G401 (cell line): ENCODE data around the gene TMEM179. TPM values are rescaled to one million over a fixed set of nuclear protein-coding genes. Genes with fewer than 3 reads are reported as not detected.
"Not testable (repeated sequence)": the region's sequence is repeated elsewhere in the genome, so short reads cannot be mapped to it uniquely, and the experiment has no call there.

Source experiments
- DNase-seq: peaks from one replicate; pipeline ENCODE4 v3.0.0-alpha.2; 2015; ENCODE audit warnings: low spot score
- in situ Hi-C: cut with HindIII; loops from 2 replicates; pipeline ENCODE4 v1.10.0; 2016; ENCODE audit warnings: low sequenced_read_pairs, mixed read lengths
- total RNA-seq: library from RNA; depleted of rRNA; stranded (reverse); fragments of >200 nt; shearing (Covaris generic); gene quantifications from 2 replicates; pipeline ENCODE4 v1.2.3, GENCODE V29; 2014

The TMEM179 gene
- total RNA-seq, 1 experiment from 2014 or later = not detected

- DNase-seq = no peak
- in situ Hi-C loops = loop anchor here (5.0 to 10.0 kb wide), 2 partner anchors 36 to 427 kb away; no protein-coding TSS in a partner anchor
Observed at GRCh38 chr14:104591506-104592291, 12.9 kb downstream of the TMEM179 start.

- in situ Hi-C loops = loop anchor here (5.0 to 10.0 kb wide), 2 partner anchors 36 to 426 kb away; no protein-coding TSS in a partner anchor
- DNase-seq = no peak
Observed at GRCh38 chr14:104591031-104591430, 13.5 kb downstream of the TMEM179 start.

- DNase-seq = no peak
- in situ Hi-C loops = loop anchor here (5.0 to 10.0 kb wide), 2 partner anchors 37 to 426 kb away; no protein-coding TSS in a partner anchor
Observed at GRCh38 chr14:104590240-104590965, 14.2 kb downstream of the TMEM179 start.

GRCh38 chr14:104589338-104590195 lies 15.0 kb downstream of the TMEM179 start:
- no peak for DNase-seq
- in situ Hi-C loops = loop anchor here (5.0 to 10.0 kb wide), 2 partner anchors 38 to 425 kb away; no protein-coding TSS in a partner anchor

GRCh38 chr14:104588066-104588857 lies 16.3 kb downstream of the TMEM179 start:
- in situ Hi-C loops = no loop called here
- no peak for DNase-seq

GRCh38 chr14:104587641-104588040 lies 16.9 kb downstream of the TMEM179 start:
- no peak for DNase-seq
- in situ Hi-C loops = no loop called here

- in situ Hi-C loops = no loop called here
Observed at GRCh38 chr14:104586832-104587620, 17.5 kb downstream of the TMEM179 start.

GRCh38 chr14:104585966-104586697 lies 18.4 kb downstream of the TMEM179 start:
- no peak for DNase-seq
- in situ Hi-C loops = no loop called here

More at GRCh38 chr14:104586832-104587620, 17.5 kb downstream of the TMEM179 start:
- DNase-seq = no peak

- in situ Hi-C loops = no loop called here
- no peak for DNase-seq
Observed at GRCh38 chr14:104584557-104584956, 20.0 kb downstream of the TMEM179 start.

- in situ Hi-C loops = no loop called here
- DNase-seq = no peak
Observed at GRCh38 chr14:104583424-104584306, 20.9 kb downstream of the TMEM179 start.

GRCh38 chr14:104582662-104583061 lies 21.9 kb downstream of the TMEM179 start:
- DNase-seq = peak; percentile 10
- in situ Hi-C loops = no loop called here

- in situ Hi-C loops = no loop called here
- no peak for DNase-seq
Observed at GRCh38 chr14:104582005-104582404, 22.6 kb downstream of the TMEM179 start.

- in situ Hi-C loops = no loop called here
- no peak for DNase-seq
Observed at GRCh38 chr14:104581521-104581920, 23.1 kb downstream of the TMEM179 start.

- DNase-seq = no peak
Observed at GRCh38 chr14:104580961-104581360, 23.6 kb downstream of the TMEM179 start.

GRCh38 chr14:104579939-104580338 lies 24.6 kb downstream of the TMEM179 start:
- in situ Hi-C loops, DNase-seq: not testable (repeated sequence)

More at GRCh38 chr14:104580961-104581360, 23.6 kb downstream of the TMEM179 start:
- in situ Hi-C loops = no loop called here

- no peak for DNase-seq
- in situ Hi-C loops = no loop called here
Observed at GRCh38 chr14:104579507-104579906, 25.1 kb downstream of the TMEM179 start, which contains the start of gene C14orf180. C14orf180 (plus strand) TSS chr14:104579764; CDS start chr14:104586431, 6,667 bp downstream.
